ENCODE data around the gene ABCA7. TPM values are rescaled to one million over a fixed set of nuclear protein-coding genes. Genes with fewer than 3 reads are reported as not detected.

ABCA7 gene
- total and polyA plus RNA-seq, 2 of the 13 experiments (the other 11 are each of a cell fraction or from before 2014, with no cell fraction given), result 4.4 to 32.4 TPM

DNA sequence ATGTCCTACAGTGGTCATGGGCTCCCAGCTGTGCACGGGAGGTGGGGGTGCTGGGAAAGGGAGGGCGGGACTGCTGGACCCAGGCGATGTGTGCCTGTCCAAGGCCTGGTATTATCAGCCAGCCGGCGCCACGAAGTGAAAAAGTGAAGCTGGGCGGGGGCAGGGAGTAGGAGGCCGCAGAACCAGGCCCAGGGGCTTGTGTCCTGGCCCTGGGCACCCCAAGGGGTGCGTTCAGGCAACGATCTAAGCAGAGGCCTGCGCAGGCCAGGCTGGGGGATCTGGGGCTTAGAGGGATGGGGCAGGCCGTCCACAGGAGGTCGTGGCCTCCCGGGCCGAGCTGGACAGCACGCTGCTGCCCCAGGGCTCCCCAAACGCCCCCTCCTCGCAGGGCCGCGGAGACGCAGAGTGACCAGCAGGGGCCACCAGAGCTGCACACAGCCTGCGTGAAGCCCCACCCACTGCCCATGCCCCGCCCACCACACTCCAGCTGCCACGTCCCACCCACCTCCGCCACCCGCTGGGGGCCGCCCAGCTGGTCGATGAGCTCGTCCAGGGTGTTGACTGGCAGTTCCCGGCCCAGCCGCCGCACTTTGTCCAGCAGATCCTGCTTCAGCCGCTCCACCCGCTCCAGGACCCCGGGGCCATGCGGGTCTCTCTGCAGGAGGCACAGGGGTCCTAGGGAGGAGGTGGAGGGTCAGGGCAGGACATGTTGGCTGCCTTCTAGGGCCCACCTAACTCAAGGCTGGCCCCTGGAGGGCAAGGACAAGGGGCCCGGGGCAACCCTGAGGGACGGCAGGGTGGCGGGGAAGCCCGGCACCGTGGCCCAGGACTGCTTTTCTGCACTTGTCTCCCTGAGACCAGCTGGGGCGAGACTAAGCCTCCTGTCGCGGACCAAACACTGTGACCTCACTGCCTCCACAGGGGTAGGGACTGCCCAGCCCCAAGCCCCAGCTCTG is 73.4 kb downstream of the ABCA7 start (continued):
- TF ChIP-seq, protein P1, sequence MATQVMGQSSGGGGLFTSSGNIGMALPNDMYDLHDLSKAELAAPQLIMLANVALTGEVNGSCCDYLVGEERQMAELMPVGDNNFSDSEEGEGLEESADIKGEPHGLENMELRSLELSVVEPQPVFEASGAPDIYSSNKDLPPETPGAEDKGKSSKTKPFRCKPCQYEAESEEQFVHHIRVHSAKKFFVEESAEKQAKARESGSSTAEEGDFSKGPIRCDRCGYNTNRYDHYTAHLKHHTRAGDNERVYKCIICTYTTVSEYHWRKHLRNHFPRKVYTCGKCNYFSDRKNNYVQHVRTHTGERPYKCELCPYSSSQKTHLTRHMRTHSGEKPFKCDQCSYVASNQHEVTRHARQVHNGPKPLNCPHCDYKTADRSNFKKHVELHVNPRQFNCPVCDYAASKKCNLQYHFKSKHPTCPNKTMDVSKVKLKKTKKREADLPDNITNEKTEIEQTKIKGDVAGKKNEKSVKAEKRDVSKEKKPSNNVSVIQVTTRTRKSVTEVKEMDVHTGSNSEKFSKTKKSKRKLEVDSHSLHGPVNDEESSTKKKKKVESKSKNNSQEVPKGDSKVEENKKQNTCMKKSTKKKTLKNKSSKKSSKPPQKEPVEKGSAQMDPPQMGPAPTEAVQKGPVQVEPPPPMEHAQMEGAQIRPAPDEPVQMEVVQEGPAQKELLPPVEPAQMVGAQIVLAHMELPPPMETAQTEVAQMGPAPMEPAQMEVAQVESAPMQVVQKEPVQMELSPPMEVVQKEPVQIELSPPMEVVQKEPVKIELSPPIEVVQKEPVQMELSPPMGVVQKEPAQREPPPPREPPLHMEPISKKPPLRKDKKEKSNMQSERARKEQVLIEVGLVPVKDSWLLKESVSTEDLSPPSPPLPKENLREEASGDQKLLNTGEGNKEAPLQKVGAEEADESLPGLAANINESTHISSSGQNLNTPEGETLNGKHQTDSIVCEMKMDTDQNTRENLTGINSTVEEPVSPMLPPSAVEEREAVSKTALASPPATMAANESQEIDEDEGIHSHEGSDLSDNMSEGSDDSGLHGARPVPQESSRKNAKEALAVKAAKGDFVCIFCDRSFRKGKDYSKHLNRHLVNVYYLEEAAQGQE (IDR thresholded peaks at IDR 0.05; ENCODE audit: borderline replicate concordance in 1 of 2, low read depth in 1 of 2, low read length in 2 of 2), result no peak
- peak; percentile 69 for TF ChIP-seq SALL1 (CRISPR knock-in tag; IDR thresholded peaks at IDR 0.05)
- TF ChIP-seq, protein P2, sequence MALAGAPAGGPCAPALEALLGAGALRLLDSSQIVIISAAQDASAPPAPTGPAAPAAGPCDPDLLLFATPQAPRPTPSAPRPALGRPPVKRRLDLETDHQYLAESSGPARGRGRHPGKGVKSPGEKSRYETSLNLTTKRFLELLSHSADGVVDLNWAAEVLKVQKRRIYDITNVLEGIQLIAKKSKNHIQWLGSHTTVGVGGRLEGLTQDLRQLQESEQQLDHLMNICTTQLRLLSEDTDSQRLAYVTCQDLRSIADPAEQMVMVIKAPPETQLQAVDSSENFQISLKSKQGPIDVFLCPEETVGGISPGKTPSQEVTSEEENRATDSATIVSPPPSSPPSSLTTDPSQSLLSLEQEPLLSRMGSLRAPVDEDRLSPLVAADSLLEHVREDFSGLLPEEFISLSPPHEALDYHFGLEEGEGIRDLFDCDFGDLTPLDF (CRISPR knock-in tag; IDR thresholded peaks at IDR 0.05), result no peak
- TF ChIP-seq ZNF468 (CRISPR knock-in tag; IDR thresholded peaks at IDR 0.05), result no peak
- TF ChIP-seq RFXAP (CRISPR knock-in tag; IDR thresholded peaks at IDR 0.05; ENCODE audit: borderline replicate concordance), result peak; percentile 59; the same call in 1 of the 2 replicates
- peak; percentile 67 for TF ChIP-seq ISL2 (CRISPR knock-in tag; IDR thresholded peaks at IDR 0.05)
- TF ChIP-seq, protein P3, sequence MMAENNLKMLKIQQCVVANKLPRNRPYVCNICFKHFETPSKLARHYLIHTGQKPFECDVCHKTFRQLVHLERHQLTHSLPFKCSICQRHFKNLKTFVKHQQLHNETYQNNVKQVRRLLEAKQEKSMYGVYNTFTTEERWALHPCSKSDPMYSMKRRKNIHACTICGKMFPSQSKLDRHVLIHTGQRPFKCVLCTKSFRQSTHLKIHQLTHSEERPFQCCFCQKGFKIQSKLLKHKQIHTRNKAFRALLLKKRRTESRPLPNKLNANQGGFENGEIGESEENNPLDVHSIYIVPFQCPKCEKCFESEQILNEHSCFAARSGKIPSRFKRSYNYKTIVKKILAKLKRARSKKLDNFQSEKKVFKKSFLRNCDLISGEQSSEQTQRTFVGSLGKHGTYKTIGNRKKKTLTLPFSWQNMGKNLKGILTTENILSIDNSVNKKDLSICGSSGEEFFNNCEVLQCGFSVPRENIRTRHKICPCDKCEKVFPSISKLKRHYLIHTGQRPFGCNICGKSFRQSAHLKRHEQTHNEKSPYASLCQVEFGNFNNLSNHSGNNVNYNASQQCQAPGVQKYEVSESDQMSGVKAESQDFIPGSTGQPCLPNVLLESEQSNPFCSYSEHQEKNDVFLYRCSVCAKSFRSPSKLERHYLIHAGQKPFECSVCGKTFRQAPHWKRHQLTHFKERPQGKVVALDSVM (CRISPR knock-in tag; IDR thresholded peaks at IDR 0.05), result peak; percentile 61; the same call in 1 of the 2 replicates
- no peak for TF ChIP-seq ZNF383 (CRISPR knock-in tag; IDR thresholded peaks at IDR 0.05; ENCODE audit: borderline replicate concordance)
- TF ChIP-seq, protein P4, sequence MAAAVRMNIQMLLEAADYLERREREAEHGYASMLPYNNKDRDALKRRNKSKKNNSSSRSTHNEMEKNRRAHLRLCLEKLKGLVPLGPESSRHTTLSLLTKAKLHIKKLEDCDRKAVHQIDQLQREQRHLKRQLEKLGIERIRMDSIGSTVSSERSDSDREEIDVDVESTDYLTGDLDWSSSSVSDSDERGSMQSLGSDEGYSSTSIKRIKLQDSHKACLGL (CRISPR knock-in tag; IDR thresholded peaks at IDR 0.05), result no peak; the same call in 1 of the 2 replicates
- TF ChIP-seq ZNF782 (CRISPR knock-in tag; IDR thresholded peaks at IDR 0.05; ENCODE audit: borderline replicate concordance), result no peak; the same call in 1 of the 2 replicates
- TF ChIP-seq, protein P5, sequence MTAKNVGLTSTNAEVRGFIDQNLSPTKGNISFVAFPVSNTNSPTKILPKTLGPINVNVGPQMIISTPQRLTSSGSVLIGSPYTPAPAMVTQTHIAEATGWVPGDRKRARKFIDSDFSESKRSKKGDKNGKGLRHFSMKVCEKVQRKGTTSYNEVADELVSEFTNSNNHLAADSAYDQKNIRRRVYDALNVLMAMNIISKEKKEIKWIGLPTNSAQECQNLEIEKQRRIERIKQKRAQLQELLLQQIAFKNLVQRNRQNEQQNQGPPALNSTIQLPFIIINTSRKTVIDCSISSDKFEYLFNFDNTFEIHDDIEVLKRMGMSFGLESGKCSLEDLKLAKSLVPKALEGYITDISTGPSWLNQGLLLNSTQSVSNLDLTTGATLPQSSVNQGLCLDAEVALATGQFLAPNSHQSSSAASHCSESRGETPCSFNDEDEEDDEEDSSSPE (CRISPR knock-in tag; IDR thresholded peaks at IDR 0.05), result peak; percentile 44; the same call in 1 of the 2 replicates
- TF ChIP-seq, protein P6, sequence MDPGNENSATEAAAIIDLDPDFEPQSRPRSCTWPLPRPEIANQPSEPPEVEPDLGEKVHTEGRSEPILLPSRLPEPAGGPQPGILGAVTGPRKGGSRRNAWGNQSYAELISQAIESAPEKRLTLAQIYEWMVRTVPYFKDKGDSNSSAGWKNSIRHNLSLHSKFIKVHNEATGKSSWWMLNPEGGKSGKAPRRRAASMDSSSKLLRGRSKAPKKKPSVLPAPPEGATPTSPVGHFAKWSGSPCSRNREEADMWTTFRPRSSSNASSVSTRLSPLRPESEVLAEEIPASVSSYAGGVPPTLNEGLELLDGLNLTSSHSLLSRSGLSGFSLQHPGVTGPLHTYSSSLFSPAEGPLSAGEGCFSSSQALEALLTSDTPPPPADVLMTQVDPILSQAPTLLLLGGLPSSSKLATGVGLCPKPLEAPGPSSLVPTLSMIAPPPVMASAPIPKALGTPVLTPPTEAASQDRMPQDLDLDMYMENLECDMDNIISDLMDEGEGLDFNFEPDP (CRISPR knock-in tag; conservative IDR thresholded peaks at IDR 0.05), result no peak
- TF ChIP-seq CBX1 (IDR thresholded peaks at IDR 0.05; ENCODE audit: low read depth), result peak; percentile 27
- TF ChIP-seq MIXL1 (CRISPR knock-in tag; IDR thresholded peaks at IDR 0.05), result 0 out of 2 replicates have a peak, but pooled peaks have one; percentile 29
- no peak for TF ChIP-seq ZNF20 (CRISPR knock-in tag; IDR thresholded peaks at IDR 0.05)

Measured in HepG2 (cell line).